GM12892 (cell line): ENCODE measurements around the gene MNS1.

Source experiments
- POLR2A ChIP-seq: IDR thresholded peaks from 2 replicates; pipeline ENCODE4 v1.6.1; 2011; ENCODE audit warnings: low read depth, low read length, control low read depth
- POLR2AphosphoS5 ChIP-seq: IDR thresholded peaks from 2 replicates; pipeline ENCODE4 v1.6.1; 2011; ENCODE audit warnings: low read depth, low read length, control low read depth
- TAF1 ChIP-seq: IDR thresholded peaks from 2 replicates; pipeline ENCODE4 v1.6.1; 2011; ENCODE audit warnings: low read depth, mild to moderate bottlenecking, control low read depth, low read length, borderline replicate concordance

GRCh38 chr15:56473017-56473416 lies 8.1 kb upstream of the MNS1 start:
- TF ChIP-seq POLR2A (no peak), POLR2AphosphoS5 (no peak), TAF1 (no peak)
